Measurements from ENCODE around the gene SESN1.
A peak's percentile ranks its signal among the peaks of the same experiment; 100 is the strongest.

Gene SESN1

GRCh38 chr6:109073344-109074132 lies 21.1 kb downstream of the SESN1 start:
- no peak overlapping the region for H3K4me3 ChIP-seq (ENCODE audit: low read depth, low read length)
- peak; percentile 19 for DNase-seq (ENCODE audit: low read depth)
- peak; percentile 49 for TF ChIP-seq CTCF (IDR thresholded peaks at IDR 0.05; ENCODE audit: low read depth, low read length, missing control alignments)

- DNase-seq (ENCODE audit: low read depth): no peak
- TF ChIP-seq CTCF (IDR thresholded peaks at IDR 0.05; ENCODE audit: low read depth, low read length, missing control alignments): no peak
- no peak overlapping the region for H3K4me3 ChIP-seq (ENCODE audit: low read depth, low read length)
Observed at GRCh38 chr6:109071125-109071917, 23.3 kb downstream of the SESN1 start.

GRCh38 chr6:109069746-109070145 lies 24.9 kb downstream of the SESN1 start:
- TF ChIP-seq CTCF (IDR thresholded peaks at IDR 0.05; ENCODE audit: low read depth, low read length, missing control alignments): no peak
- no peak overlapping the region for H3K4me3 ChIP-seq (ENCODE audit: low read depth, low read length)
- DNase-seq (ENCODE audit: low read depth): no peak

- DNase-seq (ENCODE audit: low read depth): no peak
- no peak overlapping the region for H3K4me3 ChIP-seq (ENCODE audit: low read depth, low read length)
- TF ChIP-seq CTCF (IDR thresholded peaks at IDR 0.05; ENCODE audit: low read depth, low read length, missing control alignments): no peak
Observed at GRCh38 chr6:109062767-109063352, 31.8 kb downstream of the SESN1 start.

- DNase-seq (ENCODE audit: low read depth): no peak
- H3K4me3 ChIP-seq (ENCODE audit: low read depth, low read length): no peak overlapping the region
- TF ChIP-seq CTCF (IDR thresholded peaks at IDR 0.05; ENCODE audit: low read depth, low read length, missing control alignments): no peak
Observed at GRCh38 chr6:109062216-109062615, 32.4 kb downstream of the SESN1 start.

- TF ChIP-seq CTCF (IDR thresholded peaks at IDR 0.05; ENCODE audit: low read depth, low read length, missing control alignments): no peak
- DNase-seq (ENCODE audit: low read depth): no peak
- no peak overlapping the region for H3K4me3 ChIP-seq (ENCODE audit: low read depth, low read length)
Observed at GRCh38 chr6:109060571-109060970, 34.1 kb downstream of the SESN1 start.

Measured in GM12864 (cell line).